Adrenal gland (tissue), 5 donors: ENCODE measurements around the gene MOCOS.

Experiments
- POLR2A ChIP-seq, 2 donors: fragments of 450-650 bp; IDR thresholded peaks; one replicate each; pipeline ENCODE4 v1.6.1; 2017; ENCODE audit warnings: antibody characterized with exemption in 2 of 2, mild to moderate bottlenecking in 2 of 2, moderate library complexity in 1 of 2
- TF ChIP-seq, protein P1 (sequence below), 6 experiments: fragments of 450-650 bp in 4 of 6; fragments of 200-600 bp in 2 of 6; sonication (generic) in 1 of 6; IDR thresholded peaks; 1 replicate in 5 of 6; 2 replicates in 1 of 6; pipeline versions ENCODE4 v1.5.1 to v1.8.0; 2016 to 2021; ENCODE audit warnings: antibody characterized with exemption in 6 of 6, mild to moderate bottlenecking in 2 of 6, moderate library complexity in 1 of 6
- donor health status: DM: no; HTN: no; CAD: no.

DNA sequence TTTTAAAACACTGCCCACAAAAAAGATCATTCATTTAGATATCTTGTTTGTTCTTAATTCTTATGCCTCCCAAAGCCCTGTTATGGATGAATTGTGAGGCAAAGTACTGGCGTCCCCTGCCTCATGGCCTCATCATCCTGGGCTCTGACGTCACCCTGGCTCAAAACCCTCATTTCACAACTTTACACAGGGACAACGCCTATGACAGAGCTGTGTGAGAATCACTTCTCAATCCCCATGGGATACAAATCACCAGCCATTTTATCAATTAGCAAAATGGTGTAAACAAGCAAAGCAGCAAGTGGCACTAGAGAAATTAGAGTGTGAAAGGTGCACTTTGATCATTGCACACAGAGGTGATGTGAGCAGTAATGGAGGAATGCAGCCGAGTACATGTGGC, 126.8 kb downstream of the MOCOS start:
- TF ChIP-seq POLR2A (IDR thresholded peaks at IDR 0.05): no peak
- TF ChIP-seq, protein P1, sequence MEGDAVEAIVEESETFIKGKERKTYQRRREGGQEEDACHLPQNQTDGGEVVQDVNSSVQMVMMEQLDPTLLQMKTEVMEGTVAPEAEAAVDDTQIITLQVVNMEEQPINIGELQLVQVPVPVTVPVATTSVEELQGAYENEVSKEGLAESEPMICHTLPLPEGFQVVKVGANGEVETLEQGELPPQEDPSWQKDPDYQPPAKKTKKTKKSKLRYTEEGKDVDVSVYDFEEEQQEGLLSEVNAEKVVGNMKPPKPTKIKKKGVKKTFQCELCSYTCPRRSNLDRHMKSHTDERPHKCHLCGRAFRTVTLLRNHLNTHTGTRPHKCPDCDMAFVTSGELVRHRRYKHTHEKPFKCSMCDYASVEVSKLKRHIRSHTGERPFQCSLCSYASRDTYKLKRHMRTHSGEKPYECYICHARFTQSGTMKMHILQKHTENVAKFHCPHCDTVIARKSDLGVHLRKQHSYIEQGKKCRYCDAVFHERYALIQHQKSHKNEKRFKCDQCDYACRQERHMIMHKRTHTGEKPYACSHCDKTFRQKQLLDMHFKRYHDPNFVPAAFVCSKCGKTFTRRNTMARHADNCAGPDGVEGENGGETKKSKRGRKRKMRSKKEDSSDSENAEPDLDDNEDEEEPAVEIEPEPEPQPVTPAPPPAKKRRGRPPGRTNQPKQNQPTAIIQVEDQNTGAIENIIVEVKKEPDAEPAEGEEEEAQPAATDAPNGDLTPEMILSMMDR (IDR thresholded peaks at IDR 0.05): no peak
